NCI-H2227 (cell line): ENCODE data around the gene LMBRD2.
"Not testable (repeated sequence)": the region's sequence is repeated elsewhere in the genome, so short reads cannot be mapped to it uniquely, and the experiment has no call there.

Source experiments
- DNase-seq: peaks from one replicate; lab custom pipeline; 2025; ENCODE audit not compliant: unreplicated experiment; lab: John Stamatoyannopoulos, UW

The LMBRD2 gene

GRCh38 chr5:36162810-36163486, 11.3 kb upstream of the LMBRD2 start:
- DNase-seq: no peak

DNA sequence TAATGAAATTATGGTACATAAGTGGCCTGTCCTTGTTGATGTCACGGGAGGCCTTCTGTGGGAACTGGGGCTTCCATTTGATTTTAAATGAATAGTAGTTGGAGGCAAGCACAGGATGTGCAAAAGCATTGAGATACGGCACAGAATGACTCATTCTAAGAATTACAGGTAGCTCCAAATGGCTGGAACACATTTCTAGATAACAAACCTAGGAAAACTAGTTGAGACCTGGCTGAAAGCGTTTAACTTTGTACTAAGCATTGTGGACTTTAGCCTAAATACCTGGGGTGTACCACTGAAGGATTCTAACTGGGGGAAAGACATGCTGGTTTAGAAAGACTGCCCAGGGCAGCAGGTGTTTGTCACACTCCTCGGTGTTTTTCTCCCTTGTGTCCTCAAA, 9.7 kb upstream of the LMBRD2 start:
- DNase-seq: no peak

- DNase-seq: no peak
These were observed 8.9 kb upstream of the LMBRD2 start for GRCh38 chr5:36160617-36161016.

GRCh38 chr5:36158144-36158543, 6.5 kb upstream of the LMBRD2 start:
- no peak for DNase-seq

DNA sequence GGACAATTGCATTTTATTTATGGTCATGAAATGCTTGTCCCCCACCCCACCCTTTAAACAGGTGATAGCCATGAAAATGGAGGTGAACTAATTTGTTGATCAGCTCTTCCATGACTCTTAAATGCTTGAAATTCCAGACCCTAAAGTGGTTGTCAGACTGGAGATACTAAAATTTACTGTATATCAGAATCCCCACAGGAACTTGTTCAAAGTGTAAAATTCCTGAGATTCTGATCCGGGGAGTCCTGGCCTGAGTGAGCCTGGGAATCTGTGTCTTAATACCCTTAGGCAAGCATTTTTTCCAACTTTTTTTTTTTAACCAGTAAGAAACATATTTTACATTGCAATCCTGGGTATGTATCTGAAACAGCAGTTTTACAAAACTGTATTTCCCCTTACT, 4.9 kb upstream of the LMBRD2 start:
- DNase-seq: no peak

- DNase-seq: no peak
These were observed 4.5 kb upstream of the LMBRD2 start for GRCh38 chr5:36156121-36156601.

DNA sequence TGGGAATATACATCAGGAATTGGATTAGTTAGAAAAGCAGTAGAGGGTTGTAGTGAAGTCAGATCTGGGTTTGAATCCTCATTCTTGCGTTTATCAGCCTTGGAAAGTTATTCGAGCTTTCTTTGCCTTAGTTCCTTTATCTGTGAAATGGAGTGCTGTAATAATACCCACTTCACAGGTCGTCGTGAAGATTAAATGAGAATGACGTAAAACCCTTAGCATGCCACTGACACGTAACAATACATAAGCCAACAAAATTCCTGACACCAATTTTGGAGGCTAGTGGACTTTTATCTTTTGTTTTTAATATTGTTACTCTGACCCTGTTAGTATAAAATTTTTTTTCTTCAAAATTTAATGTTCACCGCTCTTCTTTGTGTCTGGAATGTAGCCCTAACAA, 3.6 kb upstream of the LMBRD2 start:
- no peak for DNase-seq

DNA sequence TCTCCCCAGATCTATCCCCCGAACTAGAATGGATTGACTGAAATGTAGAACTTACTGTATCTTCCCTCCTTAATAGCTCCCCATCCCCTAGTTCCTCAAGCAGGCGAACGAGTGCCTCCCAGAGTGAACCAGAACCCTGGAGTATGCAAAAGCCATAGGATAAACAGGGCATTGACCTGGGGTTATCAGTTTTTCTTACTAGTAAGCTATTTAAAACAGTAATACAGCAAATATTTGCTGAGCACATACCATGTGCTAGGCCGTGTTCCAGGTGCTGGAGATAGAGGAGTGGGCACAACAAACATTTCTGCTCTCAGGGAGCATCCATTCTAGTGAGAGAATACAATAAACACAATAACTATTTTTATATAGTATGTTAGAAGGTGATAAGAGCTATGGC, 2.0 kb upstream of the LMBRD2 start:
- DNase-seq: no peak

- DNase-seq: no peak
These were observed 1.6 kb upstream of the LMBRD2 start for GRCh38 chr5:36153298-36153677.

DNA sequence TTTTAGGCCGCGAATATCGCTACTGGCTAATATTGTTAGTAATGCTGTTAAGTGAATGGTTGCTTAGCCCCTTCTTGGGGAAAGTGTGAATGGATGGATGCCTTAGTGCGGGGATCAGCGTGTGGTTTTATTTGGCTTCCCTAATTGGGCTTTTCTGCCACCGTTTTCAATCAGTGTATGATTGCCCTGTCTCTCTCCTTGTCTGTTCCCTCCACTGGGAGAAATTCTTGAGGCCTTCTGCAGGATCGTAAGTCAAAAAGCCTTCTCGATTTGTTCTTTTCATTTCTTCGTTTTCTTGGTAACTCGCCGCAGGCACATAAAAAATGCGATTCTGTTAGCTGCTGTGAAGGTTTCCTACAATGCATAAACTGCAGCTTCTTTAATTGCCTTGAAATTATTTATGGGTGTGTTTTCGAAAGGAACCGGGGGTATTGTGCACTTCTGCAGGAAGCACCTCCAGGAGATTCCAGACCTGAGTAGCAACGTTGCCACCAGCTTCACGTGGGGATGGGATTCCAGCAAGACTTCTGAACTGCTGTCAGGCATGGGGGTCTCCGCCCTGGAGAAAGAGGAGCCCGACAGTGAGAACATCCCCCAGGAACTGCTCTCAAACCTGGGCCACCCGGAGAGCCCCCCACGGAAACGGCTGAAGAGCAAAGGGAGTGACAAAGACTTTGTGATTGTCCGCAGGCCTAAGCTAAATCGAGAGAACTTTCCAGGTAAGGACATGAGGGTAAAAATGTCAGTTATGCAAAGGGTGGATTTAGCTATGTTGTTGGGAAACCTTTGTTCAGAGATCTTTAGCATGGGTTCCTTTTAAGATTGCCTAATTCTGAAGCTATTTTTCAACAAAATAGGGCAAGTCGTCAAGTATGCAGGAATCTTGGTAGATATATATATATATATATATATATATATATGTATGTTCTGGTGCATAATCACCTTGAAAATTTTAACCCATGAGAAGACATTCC, 924 bp upstream of the LMBRD2 start:
- peak; percentile 51 for DNase-seq

- DNase-seq: peak; percentile 85
These were observed 832 bp downstream of the LMBRD2 start for GRCh38 chr5:36150676-36151433.

DNA sequence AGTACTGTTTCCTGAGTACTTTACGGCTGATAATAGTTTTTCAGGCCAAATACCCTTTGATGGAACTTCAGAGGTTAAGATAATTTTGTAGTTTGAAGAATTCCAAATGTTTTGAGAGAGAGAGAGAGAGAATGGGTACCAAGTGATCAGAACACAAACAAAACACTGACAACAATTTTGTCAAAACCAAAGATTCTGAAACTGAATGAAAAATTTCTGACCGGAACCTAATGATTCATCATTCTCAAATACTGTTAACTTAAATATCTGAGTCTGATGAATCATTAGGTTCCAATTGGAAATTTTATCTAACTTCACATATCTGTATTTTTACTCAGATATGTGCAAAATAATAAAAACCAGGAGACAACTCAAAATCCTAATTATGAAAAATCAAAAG, 4.0 kb downstream of the LMBRD2 start:
- no peak for DNase-seq

DNA sequence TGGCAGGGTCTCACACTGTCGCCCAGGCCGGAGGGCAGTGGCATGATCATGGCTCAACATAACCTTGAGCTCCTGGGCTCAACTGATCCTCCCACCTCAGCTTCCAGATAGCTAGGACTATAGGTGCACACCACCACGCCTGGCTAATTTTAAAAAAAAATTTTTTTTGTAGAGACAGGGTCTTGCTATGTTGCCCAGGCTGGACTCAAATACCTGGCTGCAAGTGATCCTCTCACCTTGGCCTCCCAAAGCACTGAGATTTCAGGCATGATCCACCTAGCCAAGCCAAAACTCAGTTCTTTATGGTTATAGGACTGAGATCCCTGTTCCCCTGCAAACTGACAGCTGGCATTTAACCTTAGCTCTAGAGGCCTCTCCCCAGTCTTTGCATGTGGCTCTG, 5.3 kb downstream of the LMBRD2 start:
- DNase-seq: no peak

- no peak for DNase-seq
These were observed 6.4 kb downstream of the LMBRD2 start for GRCh38 chr5:36145311-36145710.

DNA sequence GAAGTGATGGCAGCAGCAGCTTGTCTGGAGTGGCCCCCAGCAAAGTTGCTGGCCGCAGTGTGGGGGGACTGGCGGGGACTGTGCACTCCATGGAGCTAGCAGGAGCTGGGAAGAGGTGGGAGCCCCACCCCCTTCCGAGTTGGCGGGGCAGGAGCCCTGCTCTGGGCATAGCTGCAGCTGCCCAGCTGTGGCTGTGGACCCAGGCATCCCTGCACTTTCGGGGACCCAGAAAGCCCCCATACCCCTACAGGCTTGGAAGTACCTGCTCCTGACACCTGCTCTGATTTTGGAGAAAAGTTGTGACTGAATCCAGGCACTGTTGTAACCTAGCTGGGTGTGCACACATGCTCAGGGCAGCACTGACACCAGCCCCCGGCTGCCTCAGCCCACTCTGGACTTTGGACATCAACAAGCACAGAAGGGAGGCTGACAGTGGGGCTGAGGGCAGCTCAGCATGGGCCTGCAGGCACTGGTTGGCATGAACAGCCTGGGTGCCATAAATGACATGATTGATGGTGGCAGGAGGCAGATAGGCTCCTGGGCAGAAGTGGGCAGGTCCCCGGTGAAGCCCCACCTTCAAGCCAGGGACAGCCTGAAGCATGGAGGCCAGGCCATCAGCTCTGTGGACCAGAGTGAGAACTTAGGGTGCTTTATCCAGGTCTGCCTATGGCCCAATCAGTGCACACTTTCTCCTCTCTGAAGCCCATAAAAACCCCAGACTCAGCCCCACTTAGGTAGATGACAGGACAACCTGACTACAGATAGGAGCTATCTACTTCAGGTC, 12.6 kb downstream of the LMBRD2 start:
- DNase-seq: no peak

GRCh38 chr5:36136581-36136980, 15.1 kb downstream of the LMBRD2 start:
- no peak for DNase-seq

DNA sequence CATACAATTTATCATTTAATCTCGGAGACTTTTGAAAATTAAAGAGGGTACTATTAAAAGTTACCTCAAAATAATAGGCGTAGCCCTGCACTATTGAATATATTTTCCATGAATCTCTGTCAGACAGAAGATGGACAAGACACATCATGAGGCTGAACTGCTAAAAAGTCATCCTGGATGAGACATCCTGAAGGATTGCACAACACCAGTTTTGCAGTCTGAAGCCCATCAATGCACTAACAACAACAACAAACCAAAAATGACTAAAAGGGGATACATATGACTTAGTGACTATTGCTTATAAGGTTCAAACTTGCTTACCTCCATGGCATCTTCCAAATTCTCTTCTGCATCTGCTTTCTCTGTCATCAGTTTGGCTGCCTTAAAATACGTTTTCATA, 15.7 kb downstream of the LMBRD2 start:
- DNase-seq: no peak

DNA sequence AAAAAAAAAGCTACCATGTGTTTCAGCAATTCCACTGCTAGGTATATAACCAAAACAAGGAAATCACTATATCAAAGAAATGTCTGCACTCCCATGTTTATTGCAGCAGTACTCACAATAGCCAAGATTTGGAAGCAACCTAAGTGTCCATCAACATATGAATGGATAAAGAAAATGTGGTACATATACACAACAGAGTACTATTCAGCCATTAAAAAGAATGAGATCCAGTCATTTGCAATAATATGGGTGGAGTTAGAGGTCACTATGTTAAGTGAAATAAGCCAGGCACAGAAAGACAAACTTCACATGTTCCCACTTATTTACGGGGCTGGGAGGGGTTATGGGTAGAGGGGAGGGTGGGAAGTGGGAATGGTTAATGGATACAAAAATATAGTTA, 18.7 kb downstream of the LMBRD2 start:
- DNase-seq: not testable (repeated sequence)

GRCh38 chr5:36129666-36130065, 22.0 kb downstream of the LMBRD2 start:
- not testable (repeated sequence) for DNase-seq

- no peak for DNase-seq
These were observed 22.9 kb downstream of the LMBRD2 start for GRCh38 chr5:36128795-36129194.

DNA sequence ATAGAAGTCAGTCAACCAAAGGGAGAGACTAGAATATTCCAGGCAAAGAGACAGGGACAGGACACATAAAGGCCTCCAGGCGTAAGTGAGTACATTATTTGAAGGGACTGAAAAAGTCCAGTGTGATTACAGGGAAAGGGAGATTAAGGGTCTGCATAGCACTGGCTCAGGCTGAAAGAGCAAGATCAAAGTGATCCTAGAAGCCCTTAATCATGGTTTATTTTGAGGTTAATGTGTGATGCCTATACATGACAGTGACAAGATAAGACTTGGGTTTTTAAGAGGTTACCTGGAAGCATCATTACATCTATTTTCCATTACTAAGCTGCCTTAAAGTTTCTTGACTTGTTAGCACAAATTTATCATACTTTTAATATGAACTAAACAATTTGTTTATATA, 25.8 kb downstream of the LMBRD2 start:
- no peak for DNase-seq
